NCI-H526 treated with DMSO at 0.1 percent for 48 hours (cell line): ENCODE results near the gene SYCP2L.
A peak's percentile ranks its signal among the peaks of the same experiment; 100 is the strongest.
"Not testable (repeated sequence)": the region's sequence is repeated elsewhere in the genome, so short reads cannot be mapped to it uniquely, and the experiment has no call there.

Source experiments
- DNase-seq: peaks from one replicate; lab custom pipeline; 2025; lab: John Stamatoyannopoulos, UW

Gene SYCP2L

DNA sequence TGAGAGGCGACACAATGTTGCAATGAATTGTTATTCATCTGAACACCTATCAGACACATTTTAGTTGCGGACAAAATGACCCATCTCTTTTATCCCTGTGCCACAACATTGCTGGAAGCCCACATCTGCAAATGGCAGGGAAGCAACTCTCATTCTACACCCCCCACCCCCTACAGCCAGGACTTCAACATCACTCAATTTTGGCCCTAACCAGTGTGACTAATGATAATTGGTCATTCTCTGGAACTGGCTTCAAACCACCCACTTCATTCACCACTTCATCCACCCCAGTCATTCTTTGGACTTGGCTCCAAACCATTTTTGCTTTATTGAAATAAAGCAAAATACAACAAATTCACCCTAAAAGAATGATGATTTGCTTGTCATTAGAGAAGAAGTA is 6.5 kb upstream of the SYCP2L start:
- DNase-seq: no peak

DNA sequence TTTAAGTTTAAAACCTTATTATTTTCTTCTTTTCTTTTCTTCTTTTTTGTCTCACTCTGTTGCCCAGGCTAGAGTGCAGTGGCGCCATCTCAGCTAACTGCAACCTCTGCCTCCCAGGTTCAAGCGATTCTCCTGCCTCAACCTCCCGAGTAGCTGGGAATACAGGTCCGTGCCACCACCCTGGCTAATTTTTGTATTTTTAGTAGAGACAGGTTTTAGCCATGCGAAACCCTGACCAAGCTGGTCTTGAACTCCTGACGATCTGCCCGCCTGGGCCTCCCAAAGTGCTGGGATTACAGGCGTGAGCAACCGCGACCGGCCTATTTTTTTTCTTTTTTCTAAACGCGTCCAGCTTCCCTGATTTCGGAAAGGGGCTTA is 4.6 kb upstream of the SYCP2L start:
- not testable (repeated sequence) for DNase-seq

GRCh38 chr6:10882657-10883171 is 4.1 kb upstream of the SYCP2L start:
- DNase-seq: no peak

- no peak for DNase-seq
Observed at GRCh38 chr6:10883312-10884244, 3.3 kb upstream of the SYCP2L start.

GRCh38 chr6:10884245-10884972 is 2.4 kb upstream of the SYCP2L start:
- no peak for DNase-seq

- DNase-seq: not testable (repeated sequence)
Observed at GRCh38 chr6:10886365-10886690, 524 bp upstream of the SYCP2L start.

- no peak for DNase-seq
Observed at GRCh38 chr6:10890151-10890550, 3.3 kb downstream of the SYCP2L start.

DNA sequence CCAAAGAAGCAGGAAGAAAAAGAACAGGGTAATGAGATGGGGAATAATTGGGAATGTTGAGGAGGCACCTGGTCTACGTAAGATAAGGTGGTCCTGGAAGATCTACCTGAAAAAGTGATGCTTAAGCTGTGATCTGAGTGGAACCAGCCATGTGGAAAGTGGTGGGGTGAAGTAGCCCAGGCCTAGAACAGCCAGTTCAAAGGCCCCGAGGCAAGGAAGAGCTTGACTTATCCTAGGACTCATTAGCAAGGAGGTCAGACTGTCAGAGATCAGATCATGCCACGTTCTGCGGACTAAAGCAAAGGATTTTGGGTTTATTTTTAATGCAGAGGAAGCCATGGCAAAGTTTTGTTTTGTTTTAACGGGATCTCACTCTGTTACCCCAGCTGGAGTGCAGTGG is 5.1 kb downstream of the SYCP2L start:
- no peak for DNase-seq

GRCh38 chr6:10894958-10895357 is 8.1 kb downstream of the SYCP2L start:
- DNase-seq: no peak

DNA sequence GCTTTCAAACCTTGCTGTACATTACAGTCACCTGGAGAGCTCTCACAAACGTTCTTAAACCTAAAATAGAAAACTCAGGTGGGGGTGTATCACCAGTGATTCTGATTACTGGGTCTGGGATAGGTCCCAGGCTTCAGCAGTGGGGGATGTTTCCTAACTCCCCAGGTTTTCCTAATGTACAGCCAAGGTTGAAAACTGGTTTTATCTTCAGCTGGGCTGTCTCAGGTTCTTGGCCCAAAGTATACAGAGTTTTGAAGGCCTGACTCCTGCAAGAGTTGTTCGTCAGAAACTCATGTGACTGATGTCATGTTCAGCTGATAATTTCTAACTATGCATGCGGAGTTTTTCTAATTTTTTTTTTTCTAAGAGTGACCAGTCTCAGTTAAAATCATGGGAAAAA is 9.8 kb downstream of the SYCP2L start:
- DNase-seq: no peak

DNA sequence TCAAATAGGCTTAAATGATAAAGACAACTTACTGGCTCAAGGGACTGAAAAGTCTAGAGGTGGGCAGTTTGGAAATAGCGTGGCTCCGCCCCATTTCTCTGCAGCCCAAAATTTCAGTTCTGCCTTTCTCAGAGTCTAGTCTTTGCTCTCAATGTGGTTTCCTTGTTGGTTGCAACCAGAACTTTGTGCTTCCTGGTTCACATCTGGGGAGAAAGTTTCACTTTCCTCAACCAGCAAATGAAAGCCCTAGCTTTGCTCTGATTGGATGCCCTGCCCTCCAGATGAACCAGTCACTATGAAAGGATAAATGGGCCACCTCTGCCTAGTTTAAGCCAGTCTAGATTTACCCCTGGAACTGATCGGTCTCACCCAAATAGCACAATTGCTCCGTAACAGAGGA is 14.9 kb downstream of the SYCP2L start:
- no peak for DNase-seq

DNA sequence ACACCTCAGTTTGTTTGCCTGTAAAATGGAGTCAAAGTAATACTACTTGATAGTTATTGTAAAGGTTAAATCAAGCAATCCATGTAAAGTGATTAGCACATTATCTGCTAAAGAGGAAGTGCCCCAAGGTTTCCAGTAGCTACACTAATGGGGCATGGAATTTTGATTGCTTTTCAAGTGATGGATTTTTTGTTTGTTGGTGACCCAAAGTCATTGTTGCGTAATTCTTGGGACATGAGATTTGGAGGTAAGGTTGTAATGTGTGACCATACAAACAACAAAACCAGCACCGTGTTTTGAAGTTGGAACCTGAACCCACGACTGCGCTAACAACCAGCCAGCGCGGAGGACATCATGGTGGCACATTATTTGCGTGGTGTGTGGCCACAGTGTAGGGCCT is 17.2 kb downstream of the SYCP2L start:
- no peak for DNase-seq

GRCh38 chr6:10908228-10908627 is 21.4 kb downstream of the SYCP2L start:
- no peak for DNase-seq

GRCh38 chr6:10919520-10919919 is 32.7 kb downstream of the SYCP2L start:
- not testable (repeated sequence) for DNase-seq

- DNase-seq: no peak
Observed at GRCh38 chr6:10933126-10933525, 46.3 kb downstream of the SYCP2L start.

GRCh38 chr6:10939840-10940239 is 53.0 kb downstream of the SYCP2L start:
- DNase-seq: no peak

DNA sequence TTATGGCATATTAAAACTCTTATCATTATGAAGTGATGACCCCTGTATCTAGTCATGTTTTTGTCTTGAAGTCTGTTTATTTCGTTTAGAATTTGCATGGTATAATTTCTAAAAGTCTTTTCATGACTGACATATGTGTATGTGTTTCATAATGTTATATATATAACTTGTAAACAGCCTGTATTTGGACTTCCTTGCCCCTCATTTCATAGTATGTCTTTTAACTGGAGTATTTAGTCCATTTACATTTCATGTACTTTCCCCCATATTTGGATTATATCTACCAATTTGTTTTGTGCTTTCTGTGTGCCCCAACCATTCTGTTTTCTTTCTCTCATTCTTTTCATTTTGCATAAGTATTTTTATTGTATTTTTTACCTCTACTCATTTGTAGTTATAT is 59.0 kb downstream of the SYCP2L start:
- DNase-seq: no peak

- DNase-seq: no peak
Observed at GRCh38 chr6:10947966-10948365, 61.1 kb downstream of the SYCP2L start.

GRCh38 chr6:10949579-10950490 is 63.0 kb downstream of the SYCP2L start:
- no peak for DNase-seq

DNA sequence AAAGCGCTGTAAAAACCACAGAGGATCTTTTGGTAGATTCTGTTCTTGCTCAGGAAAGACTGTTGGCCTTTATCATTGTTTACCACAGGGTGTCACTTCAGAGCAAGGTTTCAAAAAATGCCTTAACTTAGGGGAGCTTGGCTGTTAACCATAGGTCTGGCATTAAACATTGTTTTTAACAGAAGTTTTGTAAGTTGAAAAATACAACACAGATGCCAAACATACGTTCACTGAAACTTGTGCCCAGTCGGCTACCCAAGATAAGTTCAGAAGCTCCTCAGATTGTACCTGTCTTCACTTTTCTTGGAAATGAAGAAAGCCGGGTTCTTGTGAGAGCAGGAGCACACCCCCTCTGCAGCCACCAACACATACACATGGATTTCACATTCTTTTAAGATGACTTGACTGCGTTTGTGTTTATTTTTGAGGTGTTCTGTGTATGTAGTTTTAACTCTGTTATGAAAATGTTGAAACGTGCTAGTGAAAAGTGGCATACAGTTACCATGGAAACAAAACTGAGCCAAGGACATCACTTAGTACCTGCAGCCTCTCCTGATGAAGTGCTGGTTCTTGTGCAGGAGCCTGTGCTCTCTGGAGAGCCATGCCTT is 64.9 kb downstream of the SYCP2L start:
- DNase-seq: peak; percentile 7

DNA sequence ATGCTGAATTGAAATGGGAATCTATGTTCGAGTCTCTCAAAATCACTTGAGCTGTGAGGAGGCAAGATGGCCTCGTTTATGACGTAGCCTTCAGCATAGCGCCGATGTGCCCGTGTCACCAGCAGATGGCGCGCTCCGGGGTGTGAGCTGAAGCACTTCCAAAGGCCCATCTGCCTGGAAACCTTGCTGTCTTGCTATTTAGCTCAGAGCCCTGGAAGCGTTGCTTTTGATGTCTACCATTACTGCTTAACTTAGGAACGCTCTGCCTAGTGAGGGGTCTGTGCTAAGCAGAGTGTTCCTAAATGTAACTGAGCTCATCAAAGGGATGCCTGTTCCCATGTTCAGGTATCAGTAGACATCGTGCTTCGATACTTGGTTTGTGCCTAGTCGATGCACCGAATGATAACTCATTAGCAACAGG is 67.7 kb downstream of the SYCP2L start:
- DNase-seq: peak; percentile 60

DNA sequence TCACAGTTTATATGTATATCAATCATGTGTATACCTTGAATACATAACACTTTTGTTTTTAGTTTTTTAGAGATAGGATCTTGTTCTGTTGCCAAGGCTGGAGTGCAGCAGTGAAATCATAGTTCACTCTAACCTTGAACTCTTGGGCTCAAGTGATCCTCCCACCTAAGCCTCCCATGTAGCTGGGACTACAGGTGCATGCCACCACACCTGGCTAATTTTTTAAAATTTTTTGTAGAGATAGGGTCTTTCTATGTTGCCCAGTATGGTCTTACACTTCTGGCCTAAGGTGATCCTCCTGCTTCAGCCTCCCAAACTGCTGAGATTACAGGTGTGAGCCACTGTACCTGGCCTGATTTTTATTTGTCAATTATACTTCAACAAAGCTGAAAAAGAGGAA is 69.9 kb downstream of the SYCP2L start:
- no peak for DNase-seq
